Neuronal stem cell (in vitro differentiated cells): ENCODE results near the gene AGAP1.

Experiments
- DNase-seq: peaks from one replicate; pipeline ENCODE4 v3.0.0-alpha.2; 2013; ENCODE audit warnings: low spot score
- H2AFZ ChIP-seq: one replicate; pipeline ENCODE4 v1.6.1; 2013; ENCODE audit warnings: mild to moderate bottlenecking, low read length, inconsistent platforms
- H2AK5ac ChIP-seq: 2 replicates; pipeline ENCODE4 v1.6.1; 2013; ENCODE audit warnings: low read depth, mild to moderate bottlenecking, inconsistent platforms, low read length, moderate library complexity, mixed read lengths
- H2BK120ac ChIP-seq: 2 replicates; pipeline ENCODE4 v1.6.1; 2013; ENCODE audit warnings: low read depth, mild to moderate bottlenecking, inconsistent platforms, low read length, moderate library complexity, mixed read lengths
- H2BK12ac ChIP-seq: one replicate; pipeline ENCODE4 v1.6.1; 2013; ENCODE audit warnings: low read length, inconsistent platforms
- H2BK15ac ChIP-seq: 2 replicates; pipeline ENCODE4 v1.6.1; 2013; ENCODE audit warnings: mild to moderate bottlenecking, low read length, inconsistent platforms, mixed read lengths
- H2BK5ac ChIP-seq: one replicate; pipeline ENCODE4 v1.6.1; 2013; ENCODE audit warnings: inconsistent platforms, mild to moderate bottlenecking, low read length, moderate library complexity
- H3K14ac ChIP-seq: one replicate; pipeline ENCODE4 v1.6.1; 2013; ENCODE audit warnings: low read length, inconsistent platforms
- H3K18ac ChIP-seq: 2 replicates; pipeline ENCODE4 v1.6.1; 2013; ENCODE audit warnings: low read length, inconsistent platforms
- H3K23ac ChIP-seq: 2 replicates; pipeline ENCODE4 v1.6.1; 2013; ENCODE audit warnings: low read depth, mild to moderate bottlenecking, mixed read lengths, low read length, inconsistent platforms; ENCODE audit not compliant: poor library complexity
- H3K27ac ChIP-seq: replicated peaks from 3 replicates; pipeline ENCODE4 v1.5.1; 2013; ENCODE audit warnings: low read length, inconsistent platforms
- H3K27me3 ChIP-seq, 3 experiments: 2 replicates each; pipeline ENCODE4 v1.6.1; 2013; ENCODE audit warnings: low read length in 3 of 3, mild to moderate bottlenecking in 2 of 3, inconsistent platforms in 1 of 3, low read depth in 1 of 3, mixed read lengths in 1 of 3, moderate library complexity in 1 of 3; ENCODE audit not compliant: control insufficient read depth in 3 of 3, insufficient read depth in 3 of 3
- H3K36me3 ChIP-seq, 2 donors: replicated peaks in 1 of 2; 2 replicates each; pipeline ENCODE4 v1.6.1; 2013; ENCODE audit warnings: low read length in 2 of 2; ENCODE audit not compliant: control insufficient read depth in 2 of 2, insufficient read depth in 2 of 2
- H3K4ac ChIP-seq: 2 replicates; pipeline ENCODE4 v1.6.1; 2013; ENCODE audit warnings: inconsistent platforms, mild to moderate bottlenecking, low read length, moderate library complexity
- H3K4me1 ChIP-seq, 2 donors: 1 replicate in 1 of 2; 2 replicates in 1 of 2; pipeline ENCODE4 v1.6.1; 2013; ENCODE audit warnings: low read length in 2 of 2, low read depth in 1 of 2; ENCODE audit not compliant: control insufficient read depth in 2 of 2, insufficient read depth in 1 of 2
- H3K4me2 ChIP-seq: one replicate; pipeline ENCODE4 v1.6.1; 2013; ENCODE audit warnings: mild to moderate bottlenecking, low read length, inconsistent platforms; ENCODE audit not compliant: insufficient read depth, poor library complexity, severe bottlenecking
- H3K4me3 ChIP-seq, 2 donors: 2 replicates each; pipeline ENCODE4 v1.5.1; 2013; ENCODE audit warnings: low read length in 2 of 2, mild to moderate bottlenecking in 2 of 2, inconsistent platforms in 1 of 2, moderate library complexity in 1 of 2
- H3K79me1 ChIP-seq: one replicate; pipeline ENCODE4 v1.6.1; 2013; ENCODE audit warnings: low read depth, mild to moderate bottlenecking, inconsistent platforms, low read length, moderate library complexity
- H3K9ac ChIP-seq: one replicate; pipeline ENCODE4 v1.6.1; 2013; ENCODE audit warnings: mild to moderate bottlenecking, low read depth, low read length, inconsistent platforms; ENCODE audit not compliant: poor library complexity
- H3K9me3 ChIP-seq, 2 donors: replicated peaks in 1 of 2; 2 replicates each; pipeline versions ENCODE3 to v1.6.1; 2013; ENCODE audit warnings: low read length in 2 of 2, mild to moderate bottlenecking in 2 of 2, inconsistent platforms in 1 of 2, low read depth in 1 of 2, mixed read lengths in 1 of 2, moderate library complexity in 1 of 2; ENCODE audit not compliant: control insufficient read depth in 2 of 2, insufficient read depth in 1 of 2
- H4K8ac ChIP-seq: one replicate; pipeline ENCODE4 v1.6.1; 2013; ENCODE audit warnings: low read depth, mild to moderate bottlenecking, inconsistent platforms, low read length, moderate library complexity
- H4K91ac ChIP-seq: one replicate; pipeline ENCODE4 v1.6.1; 2013; ENCODE audit warnings: low read length, low read depth, mild to moderate bottlenecking, inconsistent platforms; ENCODE audit not compliant: poor library complexity
- WGBS, 2 donors: extraction: QIAGEN DNeasy Blood & Tissue Kit; methylation state at CpG; one replicate each; pipeline ENCODE4 v1.1.7; 2013; ENCODE audit warnings: missing lambda C conversion rate in 2 of 2, mixed read lengths in 1 of 2; ENCODE audit not compliant: insufficient read length in 2 of 2, insufficient replicate concordance in 1 of 2; ENCODE audit errors: extremely low coverage in 2 of 2; 5-methylcytosine and 5-hydroxymethylcytosine counted together

AGAP1 gene

GRCh38 chr2:235658351-235659174 lies 164.7 kb downstream of the AGAP1 start:
- Histone ChIP-seq H4K8ac (no peak overlapping the region), H2BK15ac (no peak overlapping the region), H3K4ac (no peak overlapping the region), H2AFZ (peak overlapping the region; percentile 57), H3K79me1 (peaks cover 10% of the 10 kb centered on the region), H2BK12ac (no peak overlapping the region), H3K4me1 (peaks cover 35 to 38% of the 10 kb centered on the region in 2 donors), H3K4me3 (peak overlapping the region in 1 of 2 donors; percentile 20), H3K27ac (peak overlapping the region; percentile 62), H3K4me2 (peak overlapping the region; percentile 35), H3K23ac (no peak overlapping the region), H3K9me3 (no peaks in the 10 kb centered on the region), H3K14ac (no peak overlapping the region), H3K27me3 (no peaks in the 10 kb centered on the region), H3K36me3 (no peaks in the 10 kb centered on the region), H2BK5ac (no peak overlapping the region), H3K18ac (peak overlapping the region; percentile 73), H3K9ac (no peak overlapping the region), H4K91ac (no peak overlapping the region), H2BK120ac (peak overlapping the region; percentile 14), H2AK5ac (no peak overlapping the region)
- DNase-seq, result no peak
- WGBS, 2 donors, result no CpG with 5 or more reads among the region's 20 CpGs

- no peak for DNase-seq
- H2BK120ac ChIP-seq, result no peak overlapping the region
- H2BK12ac ChIP-seq, result peak overlapping the region; percentile 24
- no peak overlapping the region for H2AFZ ChIP-seq
- H2BK15ac ChIP-seq, result no peak overlapping the region
- H2BK5ac ChIP-seq, result peak overlapping the region; percentile 8
- H3K4ac ChIP-seq, result peak overlapping the region; percentile 29
- H3K9ac ChIP-seq, result no peak overlapping the region
- H3K4me1 ChIP-seq, result peaks cover 33% of the 10 kb centered on the region in 2 donors
- H3K4me2 ChIP-seq, result no peak overlapping the region
- no peaks in the 10 kb centered on the region for H3K9me3 ChIP-seq
- H3K27me3 ChIP-seq, result no peaks in the 10 kb centered on the region
- H3K36me3 ChIP-seq, result no peaks in the 10 kb centered on the region
- peak overlapping the region; percentile 64 for H3K18ac ChIP-seq
- H4K91ac ChIP-seq, result no peak overlapping the region
- no CpG with 5 or more reads among the region's 7 CpGs for WGBS, 2 donors
- H3K27ac ChIP-seq, result no peak overlapping the region
- H3K14ac ChIP-seq, result no peak overlapping the region
- no peak overlapping the region for H4K8ac ChIP-seq
- peak overlapping the region; percentile 64 for H2AK5ac ChIP-seq
- no peak overlapping the region for H3K4me3 ChIP-seq
- H3K23ac ChIP-seq, result no peak overlapping the region
- H3K79me1 ChIP-seq, result peaks cover 10% of the 10 kb centered on the region
Measured at GRCh38 chr2:235659767-235660322, 166.0 kb downstream of the AGAP1 start.

- Histone ChIP-seq H3K79me1 (peaks cover 10% of the 10 kb centered on the region), H3K23ac (no peak overlapping the region), H2BK15ac (no peak overlapping the region), H3K14ac (no peak overlapping the region), H3K9ac (no peak overlapping the region), H2AK5ac (no peak overlapping the region), H2BK5ac (peak overlapping the region; percentile 8), H3K18ac (no peak overlapping the region), H3K27ac (no peak overlapping the region), H4K8ac (no peak overlapping the region), H4K91ac (peak overlapping the region; percentile 49), H3K4me2 (no peak overlapping the region), H3K4ac (no peak overlapping the region), H2BK120ac (no peak overlapping the region), H3K27me3 (no peaks in the 10 kb centered on the region), H3K36me3 (no peaks in the 10 kb centered on the region), H3K9me3 (no peaks in the 10 kb centered on the region), H2BK12ac (no peak overlapping the region), H3K4me1 (peaks cover 32 to 33% of the 10 kb centered on the region in 2 donors), H3K4me3 (no peak overlapping the region), H2AFZ (no peak overlapping the region)
- no CpG with 5 or more reads among the region's 9 CpGs for WGBS, 2 donors
- no peak for DNase-seq
Measured at GRCh38 chr2:235660484-235661082, 166.7 kb downstream of the AGAP1 start.
